HG02759 (cell line): ENCODE measurements around the gene PINK1.
"Not testable (repeated sequence)": the region's sequence is repeated elsewhere in the genome, so short reads cannot be mapped to it uniquely, and the experiment has no call there.

ENCODE experiments used
- ATAC-seq: cut with Tn5 transposase; IDR thresholded peaks from one replicate; pipeline ENCODE4 v1.9.1; 2021; ENCODE audit warnings: mild to moderate bottlenecking, moderate library complexity; ENCODE audit not compliant: unreplicated experiment

Gene PINK1

DNA sequence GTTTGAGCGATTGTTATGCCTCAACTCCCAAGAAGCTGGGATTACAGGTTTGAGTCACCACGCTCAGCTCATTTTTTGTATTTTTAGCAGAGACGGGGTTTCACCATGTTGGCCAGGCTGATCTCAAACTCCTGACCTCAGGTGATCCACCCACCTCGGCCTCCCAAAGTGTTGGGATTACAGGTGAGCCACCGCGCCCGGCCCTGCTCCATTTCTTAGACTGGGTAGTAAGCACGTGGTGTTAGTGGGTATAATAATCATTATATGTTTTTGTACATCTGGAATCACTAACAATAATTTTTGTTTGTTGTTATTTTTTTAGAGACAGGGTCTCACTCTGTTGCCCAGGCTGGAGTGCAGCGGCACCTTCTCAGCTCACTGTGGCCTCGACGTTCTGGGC is 40.4 kb downstream of the PINK1 start:
- ATAC-seq, result not testable (repeated sequence)

GRCh38 chr1:20678599-20678998 is 45.3 kb downstream of the PINK1 start:
- ATAC-seq, result no peak

DNA sequence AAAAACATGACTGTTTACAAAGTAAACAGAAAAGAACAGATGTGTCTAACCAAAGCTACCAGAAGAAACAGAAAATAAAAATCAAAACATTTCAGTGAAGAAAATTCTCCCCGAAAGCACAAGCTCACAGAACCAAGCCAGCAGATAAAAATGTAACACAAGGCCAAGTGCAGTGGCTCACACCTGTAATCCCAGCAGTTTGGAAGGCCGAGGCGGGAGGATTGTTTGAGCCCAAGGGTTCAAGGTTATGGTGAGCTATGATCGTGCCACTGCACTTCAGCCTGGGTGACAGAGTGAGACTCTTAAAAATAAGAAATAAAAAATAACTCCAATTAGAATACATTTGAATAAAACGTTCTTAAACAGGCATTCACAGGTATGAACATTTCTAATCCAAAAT is 47.0 kb downstream of the PINK1 start:
- ATAC-seq, result no peak

GRCh38 chr1:20681999-20682398 is 48.7 kb downstream of the PINK1 start:
- ATAC-seq, result no peak

- ATAC-seq, result no peak
Observed at GRCh38 chr1:20682571-20683236, 49.4 kb downstream of the PINK1 start.

DNA sequence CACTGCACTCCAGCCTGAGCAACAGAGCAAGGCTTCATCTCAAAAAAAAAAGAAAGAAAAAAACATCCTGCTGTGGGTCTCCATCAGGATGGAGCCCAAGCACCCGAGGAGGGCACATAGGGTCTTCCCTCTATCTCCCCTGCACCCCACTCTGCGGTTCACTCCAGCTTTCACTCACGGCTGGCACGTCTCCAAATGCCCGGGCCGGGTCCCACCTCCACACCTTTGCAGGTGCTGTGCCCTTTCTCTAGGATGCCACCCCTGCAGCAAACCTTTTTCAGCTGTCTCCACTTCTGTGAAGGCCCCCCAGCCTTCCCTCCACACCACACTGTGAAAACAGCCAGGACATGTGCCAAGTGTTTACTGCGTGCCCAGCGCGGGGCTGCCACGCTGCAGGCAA is 50.4 kb downstream of the PINK1 start:
- ATAC-seq, result no peak

- ATAC-seq, result no peak
Observed at GRCh38 chr1:20684050-20684620, 50.9 kb downstream of the PINK1 start.

- no peak for ATAC-seq
Observed at GRCh38 chr1:20684651-20685050, 51.4 kb downstream of the PINK1 start.

- no peak for ATAC-seq
Observed at GRCh38 chr1:20685099-20685662, 51.9 kb downstream of the PINK1 start.

DNA sequence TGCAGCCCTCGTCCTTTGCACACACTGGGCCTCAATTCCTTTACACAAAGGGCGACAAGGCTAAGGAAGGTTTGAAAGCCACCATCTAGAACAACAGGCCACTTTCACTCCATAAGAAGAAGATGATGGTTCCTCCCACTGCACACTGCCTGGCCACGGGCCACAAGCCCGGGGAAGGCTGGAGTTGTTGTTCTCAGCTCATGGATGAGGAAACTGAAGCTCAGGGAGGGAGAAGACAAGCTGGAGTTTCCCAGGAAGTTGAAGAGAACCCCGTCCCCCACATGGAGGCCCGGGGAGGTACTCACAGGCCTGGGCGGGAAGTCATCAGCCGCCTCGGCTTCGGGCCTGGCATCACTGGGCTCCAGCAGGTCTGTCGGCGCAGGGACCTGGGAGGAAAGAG is 52.5 kb downstream of the PINK1 start:
- no peak for ATAC-seq

- ATAC-seq, result no peak
Observed at GRCh38 chr1:20686883-20687725, 53.8 kb downstream of the PINK1 start.

GRCh38 chr1:20689645-20690056 is 56.4 kb downstream of the PINK1 start:
- ATAC-seq, result no peak

DNA sequence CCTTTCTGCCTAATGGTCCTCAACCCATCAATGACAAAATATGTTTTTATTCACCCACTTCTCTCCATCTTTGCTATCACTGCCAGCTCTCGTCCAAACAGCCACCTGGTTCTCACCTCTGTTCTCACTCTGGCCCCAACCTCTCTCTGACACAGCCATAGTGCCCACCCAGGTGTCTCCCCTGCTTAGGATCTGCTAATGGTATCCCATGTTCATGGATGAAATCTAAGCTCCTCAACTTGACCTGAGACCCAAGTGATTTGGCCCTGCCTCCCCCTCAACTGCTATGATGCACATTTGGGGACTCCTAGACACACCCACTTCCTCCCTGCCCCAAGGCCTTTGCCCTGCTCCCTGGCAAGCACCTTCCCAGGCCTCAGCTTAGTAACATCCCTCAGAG is 58.6 kb downstream of the PINK1 start:
- no peak for ATAC-seq

- no peak for ATAC-seq
Observed at GRCh38 chr1:20693623-20694022, 60.4 kb downstream of the PINK1 start.

GRCh38 chr1:20695515-20695914 is 62.3 kb downstream of the PINK1 start:
- ATAC-seq, result no peak

- ATAC-seq, result peak; percentile 72
Observed at GRCh38 chr1:20696397-20697333, 63.4 kb downstream of the PINK1 start.

- ATAC-seq, result no peak
Observed at GRCh38 chr1:20697563-20697962, 64.3 kb downstream of the PINK1 start.

- no peak for ATAC-seq
Observed at GRCh38 chr1:20698195-20698910, 65.1 kb downstream of the PINK1 start.

DNA sequence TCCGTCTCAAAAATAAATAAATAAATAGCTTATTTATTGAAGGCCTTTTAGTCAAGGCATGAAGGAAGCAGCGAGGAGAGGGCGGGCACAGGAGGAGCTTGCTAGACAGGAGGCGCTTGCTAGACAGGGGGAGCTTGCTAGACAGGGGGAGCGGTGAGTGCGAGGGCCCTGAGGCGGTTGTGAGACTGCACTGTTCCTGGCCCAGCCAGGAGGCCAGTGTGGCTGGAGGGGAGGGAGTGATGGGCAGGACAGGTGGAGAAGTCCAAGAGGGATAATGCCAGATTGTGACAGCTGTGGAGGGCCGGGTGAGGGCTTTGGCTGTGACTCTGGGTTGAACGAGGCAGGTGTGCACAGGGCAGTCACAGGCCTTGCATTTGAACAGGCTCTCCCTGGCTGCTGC is 66.3 kb downstream of the PINK1 start:
- ATAC-seq, result no peak

DNA sequence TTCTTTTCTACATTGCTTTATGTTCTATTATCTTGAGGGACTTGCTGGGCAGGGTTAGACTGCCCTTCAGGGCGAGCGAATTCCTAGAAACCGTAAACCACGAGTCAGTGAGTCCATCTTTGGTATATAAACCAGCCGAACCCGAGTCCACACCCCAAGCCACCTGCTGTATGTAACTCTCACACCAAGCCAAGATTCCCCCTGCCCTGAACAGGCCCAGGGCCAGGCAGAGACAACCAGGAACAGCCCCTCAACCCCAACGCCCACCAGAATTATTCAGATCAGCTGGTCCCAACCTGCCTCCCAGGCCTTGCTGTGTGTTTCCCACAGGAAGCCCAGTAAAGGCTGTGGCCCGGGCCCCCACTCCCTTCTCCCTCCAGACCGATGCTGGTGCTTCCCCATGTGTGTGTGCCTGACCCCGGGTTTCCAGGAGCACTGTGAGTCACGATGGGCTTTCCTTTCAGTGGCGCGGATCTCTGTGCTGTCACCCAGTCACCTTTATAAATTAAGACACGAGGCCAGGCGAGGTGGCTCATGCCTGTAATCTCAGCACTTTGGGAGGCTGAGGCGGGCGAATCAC is 67.5 kb downstream of the PINK1 start:
- no peak for ATAC-seq
